Heart right ventricle (tissue), 16 donors: ENCODE data around the gene MIA3. TPM values are rescaled to one million over a fixed set of nuclear protein-coding genes. Genes with fewer than 3 reads are reported as not detected.

Experiments
- ATAC-seq, 8 donors: fragments of 200-7000 bp; cut with Tn5 transposase; one replicate each; pipeline ENCODE4 v1.9.1; 2020; ENCODE audit warnings: mild to moderate bottlenecking in 8 of 8, moderate library complexity in 8 of 8, moderate number of reproducible peaks in 1 of 8
- DNase-seq, 2 donors: peaks; one replicate each; pipeline ENCODE4 v3.0.0-alpha.2; 2020
- H3K27ac ChIP-seq, 10 donors: fragments of 200-600 bp; sonication (generic) in 2 of 10; one replicate each; pipeline versions ENCODE4 v1.5.0 to v1.8.0; 2020 to 2022; ENCODE audit warnings: mild to moderate bottlenecking in 3 of 10
- H3K27me3 ChIP-seq, 7 donors: fragments of 200-600 bp; one replicate each; pipeline ENCODE4 v1.8.0; 2021 to 2022; ENCODE audit warnings: mild to moderate bottlenecking in 2 of 7
- H3K36me3 ChIP-seq, 9 donors: fragments of 200-600 bp; sonication (generic) in 1 of 9; one replicate each; pipeline versions ENCODE4 v1.5.0 to v1.8.0; 2020 to 2022; ENCODE audit warnings: mild to moderate bottlenecking in 2 of 9
- H3K4me1 ChIP-seq, 9 donors: fragments of 200-600 bp; sonication (generic) in 1 of 9; one replicate each; pipeline versions ENCODE4 v1.5.0 to v1.8.0; 2020 to 2022; ENCODE audit warnings: mild to moderate bottlenecking in 4 of 9
- H3K4me3 ChIP-seq, 10 donors: fragments of 200-600 bp; sonication (generic) in 2 of 10; one replicate each; pipeline versions ENCODE4 v1.5.0 to v1.8.0; 2020 to 2022; ENCODE audit warnings: mild to moderate bottlenecking in 7 of 10, moderate library complexity in 2 of 10
- H3K9me3 ChIP-seq, 11 donors: fragments of 200-600 bp in 10 of 11; sonication (generic) in 2 of 11; one replicate each; pipeline versions ENCODE4 v1.5.0 to v1.8.0; 2013 to 2022; ENCODE audit warnings: mild to moderate bottlenecking in 2 of 11, control low read depth in 1 of 11, moderate library complexity in 1 of 11
- WGBS, 2 donors: extraction: QIAGEN DNeasy Blood & Tissue Kit; methylation state at CpG; one replicate each; pipeline ENCODE4 v1.1.7; 2013; ENCODE audit warnings: inconsistent platforms in 1 of 2; 5-methylcytosine and 5-hydroxymethylcytosine counted together
- intact Hi-C, 10 donors: fragments of 100-400 bp; cut with DNase I; formaldehyde crosslinking; loops; one replicate each; pipeline versions ENCODE4 v1.11.1 to v1.14.2; 2022
- long read RNA-seq, 3 donors: library from polyadenylated mRNA; unstranded; transcript quantifications; one replicate each; pipeline ENCODE4 v2.0.0, GENCODE V29; 2020 to 2021
- polyA plus RNA-seq, 2 donors: library from polyadenylated mRNA; stranded (reverse); fragments of 200-250 nt; gene quantifications; one replicate each; pipeline ENCODE4 v1.2.3, GENCODE V29; 2013
- total RNA-seq, 10 donors: library from RNA; stranded (reverse); fragmentation: NEBNext Ultra II Directional in 3 of 10; extraction: Animal tissue kit (Norgen Biotek cat#: 25700) in 3 of 10; gene quantifications; one replicate each; pipeline versions ENCODE4 v1.2.1 to v1.2.4, GENCODE V29; 2021 to 2023
- TF ChIP-seq, protein P1 (sequence below), 9 donors: fragments of 200-600 bp; sonication (generic) in 2 of 9; IDR thresholded peaks; one replicate each; pipeline versions ENCODE4 v1.5.0 to v1.8.0; 2021 to 2022; ENCODE audit warnings: antibody characterized with exemption in 9 of 9, mild to moderate bottlenecking in 5 of 9, moderate library complexity in 1 of 9
- donor health status: Arrhythmogenic right ventricular cardiomyopathy.
- donor health status: ischemic (EF 13 %, LVEDD 7.1; RV severe dilation, severe dysfunction).
- donor health status: healthy with polysubstance abuse.
- donor health status: DM: no; HTN: yes; CAD: no.
- donor health status: DM: no; HTN: no; CAD: no.
- donor health status: ischemic (EF 25% LVEDD 6.9; RV normal size, moderate dysfunction).
- donor health status: ischemic (EF 25% LVEDD 5.7; RV mildly dilated, moderate dysfunction).
- donor health status: healthy.
- donor health status: DM: yes; HTN: yes; CAD: no.
- donor health status: Ischemic cardiomyopathy.
- donor health status: ischemic (EF 35%, LVEDD 5.7; RV mildly dilated, moderate dysfunction).
- donor health status: nonischemic (EF 11% LVEDD 7.7; RV severe dilation, severe dysfunction).
- donor health status: DM: yes; HTN: yes; CAD: no.
- donor health status: PGD.
- donor health status: ischemic (EF 29% LVEDD 5.4; RV normal size, mild dysfunction).
- donor health status: nonischemic (EF 23%, LVEDD 6.1; RV moderate dilation, normal function).

MIA3 gene, protein sequence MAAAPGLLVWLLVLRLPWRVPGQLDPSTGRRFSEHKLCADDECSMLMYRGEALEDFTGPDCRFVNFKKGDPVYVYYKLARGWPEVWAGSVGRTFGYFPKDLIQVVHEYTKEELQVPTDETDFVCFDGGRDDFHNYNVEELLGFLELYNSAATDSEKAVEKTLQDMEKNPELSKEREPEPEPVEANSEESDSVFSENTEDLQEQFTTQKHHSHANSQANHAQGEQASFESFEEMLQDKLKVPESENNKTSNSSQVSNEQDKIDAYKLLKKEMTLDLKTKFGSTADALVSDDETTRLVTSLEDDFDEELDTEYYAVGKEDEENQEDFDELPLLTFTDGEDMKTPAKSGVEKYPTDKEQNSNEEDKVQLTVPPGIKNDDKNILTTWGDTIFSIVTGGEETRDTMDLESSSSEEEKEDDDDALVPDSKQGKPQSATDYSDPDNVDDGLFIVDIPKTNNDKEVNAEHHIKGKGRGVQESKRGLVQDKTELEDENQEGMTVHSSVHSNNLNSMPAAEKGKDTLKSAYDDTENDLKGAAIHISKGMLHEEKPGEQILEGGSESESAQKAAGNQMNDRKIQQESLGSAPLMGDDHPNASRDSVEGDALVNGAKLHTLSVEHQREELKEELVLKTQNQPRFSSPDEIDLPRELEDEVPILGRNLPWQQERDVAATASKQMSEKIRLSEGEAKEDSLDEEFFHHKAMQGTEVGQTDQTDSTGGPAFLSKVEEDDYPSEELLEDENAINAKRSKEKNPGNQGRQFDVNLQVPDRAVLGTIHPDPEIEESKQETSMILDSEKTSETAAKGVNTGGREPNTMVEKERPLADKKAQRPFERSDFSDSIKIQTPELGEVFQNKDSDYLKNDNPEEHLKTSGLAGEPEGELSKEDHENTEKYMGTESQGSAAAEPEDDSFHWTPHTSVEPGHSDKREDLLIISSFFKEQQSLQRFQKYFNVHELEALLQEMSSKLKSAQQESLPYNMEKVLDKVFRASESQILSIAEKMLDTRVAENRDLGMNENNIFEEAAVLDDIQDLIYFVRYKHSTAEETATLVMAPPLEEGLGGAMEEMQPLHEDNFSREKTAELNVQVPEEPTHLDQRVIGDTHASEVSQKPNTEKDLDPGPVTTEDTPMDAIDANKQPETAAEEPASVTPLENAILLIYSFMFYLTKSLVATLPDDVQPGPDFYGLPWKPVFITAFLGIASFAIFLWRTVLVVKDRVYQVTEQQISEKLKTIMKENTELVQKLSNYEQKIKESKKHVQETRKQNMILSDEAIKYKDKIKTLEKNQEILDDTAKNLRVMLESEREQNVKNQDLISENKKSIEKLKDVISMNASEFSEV (N-terminal part only)
- total RNA-seq, result 10 to 100 TPM; 44.0 to 72.5 (median 59.0) TPM
- polyA plus RNA-seq, result 10 to 100 TPM; 22.8 to 33.8 TPM
- long read RNA-seq, donor 1, full-length matches to known transcripts, result 7 of 31 reads
- long read RNA-seq, donor 1, partial matches to known transcripts, result 15 of 31 reads
- long read RNA-seq, donor 1, other reads (novel, unspliced or antisense), result 9 of 31 reads
- long read RNA-seq, donor 2, full-length matches to known transcripts, result 3 of 34 reads
- long read RNA-seq, donor 2, partial matches to known transcripts, result 12 of 34 reads
- long read RNA-seq, donor 2, other reads (novel, unspliced or antisense), result 19 of 34 reads
- long read RNA-seq, donor 3, full-length matches to known transcripts, result 6 of 71 reads
- long read RNA-seq, donor 3, partial matches to known transcripts, result 35 of 71 reads
- long read RNA-seq, donor 3, other reads (novel, unspliced or antisense), result 30 of 71 reads

DNA sequence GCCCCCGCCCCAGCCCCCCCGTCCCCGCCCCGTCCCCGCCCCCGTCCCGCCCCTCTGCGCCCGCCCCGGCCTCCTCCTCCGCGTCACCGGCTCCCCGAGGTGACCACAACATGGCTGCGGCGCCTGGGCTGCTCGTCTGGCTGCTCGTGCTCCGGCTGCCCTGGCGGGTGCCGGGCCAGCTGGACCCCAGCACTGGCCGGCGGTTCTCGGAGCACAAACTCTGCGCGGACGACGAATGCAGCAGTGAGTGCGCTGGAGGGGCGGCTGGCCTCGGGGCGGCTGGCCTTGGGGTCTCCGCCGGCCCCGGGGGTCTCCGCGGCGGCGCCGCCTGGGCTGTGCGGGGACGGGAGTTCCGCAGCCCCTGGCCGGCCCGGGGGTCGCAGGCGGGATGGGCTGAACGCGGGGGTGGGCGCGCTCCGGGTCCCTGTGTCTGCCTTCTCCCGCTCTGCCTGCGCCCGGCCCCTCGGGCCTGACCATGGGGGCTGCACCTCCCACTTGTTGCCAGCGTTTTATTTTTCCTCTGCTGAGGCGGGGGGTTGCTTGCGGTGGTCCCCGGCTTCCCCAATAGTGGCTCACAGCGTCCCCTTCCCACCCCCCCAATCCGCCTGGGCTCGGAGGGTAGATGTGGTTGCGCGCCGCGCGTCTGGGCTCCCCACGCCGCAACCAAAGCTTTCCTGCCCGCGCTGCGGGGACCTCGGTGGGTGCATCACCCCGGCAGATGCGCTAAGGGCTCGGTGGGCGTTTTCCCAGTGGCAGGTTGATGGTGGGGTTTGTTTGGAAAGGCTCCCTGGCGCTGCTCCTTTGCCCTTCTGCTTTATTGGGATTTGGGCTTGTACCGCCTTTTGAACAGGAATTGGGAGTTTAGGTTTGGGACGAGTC lies at the start of gene MIA3:
MIA3 (plus strand) TSS at position 97 of the 879 bp plus-strand sequence; CDS start at position 111, 14 bp downstream.
- intact Hi-C loops, result no loop called here
- Histone ChIP-seq H3K4me1 (peaks cover 0 to 25% (median 18%) of the 10 kb centered on the region in 9 donors), H3K27me3 (peaks cover 0 to 10% (median 0%) of the 10 kb centered on the region in 7 donors), H3K4me3 (peak within 1 kb of the TSS; percentile 84 to 99 (median 90)), H3K36me3 (peaks cover 0 to 22% (median 14%) of the 10 kb centered on the region in 9 donors), H3K27ac (peak within 1 kb of the TSS in 9 of 10 donors; percentile 73 to 88 (median 83)), H3K9me3 (no peaks in the 10 kb centered on the region)
- DNase-seq (peak in 1 of 2 donors; percentile 84), ATAC-seq (peak; percentile 78 to 94 (median 86))
- TF ChIP-seq, protein P1, sequence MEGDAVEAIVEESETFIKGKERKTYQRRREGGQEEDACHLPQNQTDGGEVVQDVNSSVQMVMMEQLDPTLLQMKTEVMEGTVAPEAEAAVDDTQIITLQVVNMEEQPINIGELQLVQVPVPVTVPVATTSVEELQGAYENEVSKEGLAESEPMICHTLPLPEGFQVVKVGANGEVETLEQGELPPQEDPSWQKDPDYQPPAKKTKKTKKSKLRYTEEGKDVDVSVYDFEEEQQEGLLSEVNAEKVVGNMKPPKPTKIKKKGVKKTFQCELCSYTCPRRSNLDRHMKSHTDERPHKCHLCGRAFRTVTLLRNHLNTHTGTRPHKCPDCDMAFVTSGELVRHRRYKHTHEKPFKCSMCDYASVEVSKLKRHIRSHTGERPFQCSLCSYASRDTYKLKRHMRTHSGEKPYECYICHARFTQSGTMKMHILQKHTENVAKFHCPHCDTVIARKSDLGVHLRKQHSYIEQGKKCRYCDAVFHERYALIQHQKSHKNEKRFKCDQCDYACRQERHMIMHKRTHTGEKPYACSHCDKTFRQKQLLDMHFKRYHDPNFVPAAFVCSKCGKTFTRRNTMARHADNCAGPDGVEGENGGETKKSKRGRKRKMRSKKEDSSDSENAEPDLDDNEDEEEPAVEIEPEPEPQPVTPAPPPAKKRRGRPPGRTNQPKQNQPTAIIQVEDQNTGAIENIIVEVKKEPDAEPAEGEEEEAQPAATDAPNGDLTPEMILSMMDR (IDR thresholded peaks at IDR 0.05), result no peak
- WGBS, 2 donors, result 0 to 1% methylated on average over 65 to 76 of the region's 81 CpGs

DNA sequence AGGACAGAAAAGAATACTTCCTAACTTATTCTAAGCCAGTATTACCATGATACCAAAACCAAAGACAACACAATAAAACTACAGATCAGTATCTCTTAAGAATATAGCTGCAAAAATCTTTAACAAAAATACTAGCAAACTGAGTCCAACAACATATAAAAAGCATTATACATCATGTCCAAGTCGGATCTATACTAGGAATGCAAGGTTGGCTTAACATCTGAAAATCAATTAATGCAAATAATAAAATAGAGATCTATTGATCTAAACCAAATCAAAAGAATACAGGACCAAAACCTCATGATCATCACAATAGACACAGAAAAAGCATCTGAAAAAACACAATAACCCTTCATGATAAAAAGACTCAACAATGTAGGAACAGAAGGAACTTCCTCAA lies 47.1 kb upstream of the MIA3 start:
- no peak for DNase-seq
- no peak overlapping the region for H3K27ac ChIP-seq
- intact Hi-C loops, result no loop called here
- no peak overlapping the region for H3K4me3 ChIP-seq
- TF ChIP-seq, protein P1 (IDR thresholded peaks at IDR 0.05), result no peak
- 95 to 98% methylated on average over 1 of the region's 1 CpG for WGBS, 2 donors
- no peaks in the 10 kb centered on the region for H3K27me3 ChIP-seq
- ATAC-seq, result no peak
- peaks cover 0 to 94% (median 12%) of the 10 kb centered on the region in 9 donors for H3K36me3 ChIP-seq
- H3K4me1 ChIP-seq, result no peaks in the 10 kb centered on the region
- H3K9me3 ChIP-seq, result peaks cover 0 to 8% (median 0%) of the 10 kb centered on the region in 11 donors

DNA sequence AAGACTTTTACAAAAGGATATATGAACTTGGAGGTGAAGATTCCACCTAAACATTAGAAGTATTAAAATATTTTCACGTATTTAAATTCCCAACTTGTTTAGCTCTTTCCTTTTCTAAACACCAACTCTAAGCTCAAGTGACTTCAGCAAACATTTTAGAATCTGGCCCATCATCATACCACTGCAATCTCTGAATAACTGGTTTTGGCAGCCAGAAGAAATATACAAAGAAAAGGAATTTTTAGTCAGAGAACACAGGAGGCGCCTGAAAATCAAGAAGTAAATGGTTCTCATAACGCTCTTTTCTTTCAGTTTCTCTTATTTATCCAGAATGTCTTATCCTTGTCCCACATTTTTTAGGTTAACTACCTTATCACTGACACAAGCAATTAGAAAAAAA lies 38.6 kb upstream of the MIA3 start:
- no peak overlapping the region for H3K27ac ChIP-seq
- DNase-seq (no peak), ATAC-seq (no peak)
- intact Hi-C loops, result no loop called here
- H3K36me3 ChIP-seq, result peaks cover 0 to 78% (median 14%) of the 10 kb centered on the region in 9 donors
- no peaks in the 10 kb centered on the region for H3K9me3 ChIP-seq
- H3K27me3 ChIP-seq, result no peaks in the 10 kb centered on the region
- TF ChIP-seq, protein P1 (IDR thresholded peaks at IDR 0.05), result no peak
- no peak overlapping the region for H3K4me3 ChIP-seq
- WGBS, 2 donors, result 95 to 99% methylated on average over 3 of the region's 3 CpGs
- H3K4me1 ChIP-seq, result peaks cover 0 to 19% (median 0%) of the 10 kb centered on the region in 9 donors
